ENCODE data around the gene CAV2. TPM values are rescaled to one million over a fixed set of nuclear protein-coding genes. Genes with fewer than 3 reads are reported as not detected.

CAV2 gene
- total and polyA plus RNA-seq, 3 donors from 2014 or later: 33.0 to 40.2 (median 33.5) TPM

GRCh38 chr7:116541951-116542350 is 42.4 kb downstream of the CAV2 start:
- TF ChIP-seq POLR2A (IDR thresholded peaks at IDR 0.05) (no peak), CTCF (IDR thresholded peaks at IDR 0.05) (no peak)
- intact Hi-C loops (cut with DNase I; ENCODE audit: low total_unique reads): no loop called here
- Histone ChIP-seq H3K4me1 (no peaks in the 10 kb centered on the region), H3K27me3 (no peaks in the 10 kb centered on the region), H3K4me3 (no peak overlapping the region), H3K36me3 (ENCODE audit: low read depth, missing control alignments) (no peaks in the 10 kb centered on the region), H3K27ac (no peak overlapping the region), H3K9me3 (no peaks in the 10 kb centered on the region)
- no peak for DNase-seq
- 76 to 80% methylated on average over 3 of the region's 3 CpGs for WGBS, 2 donors

GRCh38 chr7:116542618-116543017 is 43.1 kb downstream of the CAV2 start:
- no peak overlapping the region for H3K27ac ChIP-seq
- 90 to 91% methylated on average over 2 of the region's 2 CpGs for WGBS, 2 donors
- intact Hi-C loops (cut with DNase I; ENCODE audit: low total_unique reads): no loop called here
- DNase-seq: no peak
- no peaks in the 10 kb centered on the region for H3K9me3 ChIP-seq
- H3K4me3 ChIP-seq: no peak overlapping the region
- H3K36me3 ChIP-seq (ENCODE audit: low read depth, missing control alignments): no peaks in the 10 kb centered on the region
- H3K27me3 ChIP-seq: no peaks in the 10 kb centered on the region
- TF ChIP-seq CTCF (IDR thresholded peaks at IDR 0.05): no peak
- H3K4me1 ChIP-seq: no peaks in the 10 kb centered on the region

GRCh38 chr7:116543664-116544063 is 44.1 kb downstream of the CAV2 start:
- no peak for TF ChIP-seq POLR2A (IDR thresholded peaks at IDR 0.05)
- no peak for TF ChIP-seq CTCF (IDR thresholded peaks at IDR 0.05)
- Histone ChIP-seq H3K27ac (no peak overlapping the region), H3K4me1 (no peaks in the 10 kb centered on the region), H3K9me3 (no peaks in the 10 kb centered on the region), H3K4me3 (no peak overlapping the region), H3K36me3 (ENCODE audit: low read depth, missing control alignments) (no peaks in the 10 kb centered on the region), H3K27me3 (no peaks in the 10 kb centered on the region)
- no peak for DNase-seq
- intact Hi-C loops (cut with DNase I; ENCODE audit: low total_unique reads): no loop called here
- 62 to 70% methylated on average over 2 of the region's 2 CpGs for WGBS, 2 donors

GRCh38 chr7:116544487-116544886 is 44.9 kb downstream of the CAV2 start:
- no peak overlapping the region for H3K27ac ChIP-seq
- H3K27me3 ChIP-seq: no peaks in the 10 kb centered on the region
- DNase-seq: no peak
- 79 to 86% methylated on average over 1 of the region's 1 CpG for WGBS, 2 donors
- TF ChIP-seq POLR2A (IDR thresholded peaks at IDR 0.05) (no peak), CTCF (IDR thresholded peaks at IDR 0.05) (no peak)
- no peak overlapping the region for H3K4me3 ChIP-seq
- H3K36me3 ChIP-seq (ENCODE audit: low read depth, missing control alignments): no peaks in the 10 kb centered on the region
- H3K4me1 ChIP-seq: no peaks in the 10 kb centered on the region
- H3K9me3 ChIP-seq: no peaks in the 10 kb centered on the region
- intact Hi-C loops (cut with DNase I; ENCODE audit: low total_unique reads): no loop called here

- H3K36me3 ChIP-seq (ENCODE audit: low read depth, missing control alignments): no peaks in the 10 kb centered on the region
- 90 to 92% methylated on average over 6 of the region's 6 CpGs for WGBS, 2 donors
- no peak overlapping the region for H3K27ac ChIP-seq
- TF ChIP-seq CTCF (IDR thresholded peaks at IDR 0.05) (no peak), POLR2A (IDR thresholded peaks at IDR 0.05) (no peak)
- H3K4me3 ChIP-seq: no peak overlapping the region
- intact Hi-C loops (cut with DNase I; ENCODE audit: low total_unique reads): no loop called here
- H3K4me1 ChIP-seq: no peaks in the 10 kb centered on the region
- no peak for DNase-seq
- no peaks in the 10 kb centered on the region for H3K27me3 ChIP-seq
- no peaks in the 10 kb centered on the region for H3K9me3 ChIP-seq
These were observed 46.0 kb downstream of the CAV2 start for GRCh38 chr7:116545411-116545993.

Measured in testis (tissue), 3 donors.